IMR-90 (cell line): ENCODE results near the gene PACS1. TPM values are rescaled to one million over a fixed set of nuclear protein-coding genes. Genes with fewer than 3 reads are reported as not detected.

Experiments
- ATAC-seq: fragments of 200-7000 bp; cut with Tn5 transposase; 2 replicates; pipeline ENCODE4 v1.9.1; 2020; ENCODE audit warnings: low read depth, mild to moderate bottlenecking, moderate library complexity
- BruUV-seq: library from RNA; stranded (reverse); fragments of 400-500 nt; replicated peaks from 2 replicates; lab custom pipeline; 2021; lab: Mats Ljungman, UMichigan
- CTCF ChIA-PET: fragments of 300-600 bp; formaldehyde crosslinking; extraction: SDS; loops from one replicate; lab custom pipeline; 2021; ENCODE audit warnings: antibody characterized with exemption; lab: Yijun Ruan, JAX
- POLR2A ChIA-PET: fragments of 300-600 bp; sonication (Branson Sonifier 250); formaldehyde crosslinking; loops from one replicate; lab custom pipeline; 2022; ENCODE audit warnings: antibody characterized with exemption; ENCODE audit not compliant: unreplicated experiment; lab: Charles Lee
- DNase-seq: peaks from one replicate; pipeline ENCODE4 v3.0.0; 2013
- H2AFZ ChIP-seq: replicated peaks from 2 replicates; pipeline ENCODE3; 2013; ENCODE audit warnings: low read length, mild to moderate bottlenecking; ENCODE audit not compliant: poor library complexity
- H2AK5ac ChIP-seq: 2 replicates; pipeline ENCODE4 v1.6.1; 2013; ENCODE audit warnings: low read depth, low read length, inconsistent platforms
- H2AK9ac ChIP-seq: replicated peaks from 2 replicates; pipeline ENCODE3; 2013; ENCODE audit warnings: mild to moderate bottlenecking, low read depth, low read length, moderate library complexity; ENCODE audit not compliant: poor library complexity
- H2BK120ac ChIP-seq: 2 replicates; pipeline ENCODE4 v1.6.1; 2013; ENCODE audit warnings: low read depth, low read length, inconsistent platforms
- H2BK15ac ChIP-seq: 3 replicates; pipeline ENCODE4 v1.6.1; 2013; ENCODE audit warnings: low read depth, low read length, inconsistent platforms
- H2BK20ac ChIP-seq: 2 replicates; pipeline ENCODE4 v1.6.1; 2013; ENCODE audit warnings: low read depth, mild to moderate bottlenecking, inconsistent platforms, low read length, moderate library complexity
- H2BK5ac ChIP-seq: 2 replicates; pipeline ENCODE4 v1.6.1; 2013; ENCODE audit warnings: mild to moderate bottlenecking, low read depth, low read length, inconsistent platforms; ENCODE audit not compliant: poor library complexity, severe bottlenecking
- H3K14ac ChIP-seq: replicated peaks from 2 replicates; pipeline ENCODE4 v1.6.1; 2013; ENCODE audit warnings: low read depth, low read length, inconsistent platforms
- H3K18ac ChIP-seq: 2 replicates; pipeline ENCODE4 v1.6.1; 2013; ENCODE audit warnings: low read depth, low read length, control low read depth
- H3K23ac ChIP-seq: 2 replicates; pipeline ENCODE4 v1.6.1; 2013; ENCODE audit warnings: low read depth, low read length, inconsistent platforms
- H3K27ac ChIP-seq: 2 replicates; pipeline ENCODE4 v1.5.1; 2013; ENCODE audit warnings: mild to moderate bottlenecking, control low read depth, low read length; ENCODE audit not compliant: insufficient read depth
- H3K27me3 ChIP-seq: 2 replicates; pipeline ENCODE4 v1.6.1; 2013; ENCODE audit warnings: low read length; ENCODE audit not compliant: control insufficient read depth, insufficient read depth
- H3K36me3 ChIP-seq: 2 replicates; pipeline ENCODE4 v1.6.1; 2013; ENCODE audit warnings: low read length, mixed read lengths; ENCODE audit not compliant: control insufficient read depth, insufficient read depth
- H3K4ac ChIP-seq: 2 replicates; pipeline ENCODE4 v1.6.1; 2013; ENCODE audit warnings: low read depth, low read length, inconsistent platforms
- H3K4me1 ChIP-seq: 2 replicates; pipeline ENCODE4 v1.6.1; 2013; ENCODE audit warnings: low read length, mixed read lengths; ENCODE audit not compliant: control insufficient read depth, insufficient read depth
- H3K4me2 ChIP-seq: 2 replicates; pipeline ENCODE4 v1.6.1; 2013; ENCODE audit warnings: low read depth, mild to moderate bottlenecking, control low read depth, low read length, moderate library complexity
- H3K4me3 ChIP-seq: 2 replicates; pipeline ENCODE4 v1.5.1; 2013; ENCODE audit warnings: low read depth, mild to moderate bottlenecking, control low read depth, low read length, moderate library complexity; ENCODE audit not compliant: insufficient read depth
- H3K56ac ChIP-seq: 2 replicates; pipeline ENCODE4 v1.6.1; 2013; ENCODE audit warnings: low read length, inconsistent platforms; ENCODE audit not compliant: insufficient read depth; ENCODE audit errors: extremely low read depth
- H3K79me1 ChIP-seq, 2 experiments: 2 replicates each; pipeline ENCODE4 v1.6.1; 2013; ENCODE audit warnings: low read length in 2 of 2, inconsistent platforms in 1 of 2, low read depth in 1 of 2
- H3K9ac ChIP-seq: 2 replicates; pipeline ENCODE4 v1.6.1; 2013; ENCODE audit warnings: low read depth, low read length, control low read depth
- H3K9me1 ChIP-seq: 2 replicates; pipeline ENCODE4 v1.6.1; 2013; ENCODE audit warnings: low read length, inconsistent platforms; ENCODE audit not compliant: insufficient read depth
- H3K9me3 ChIP-seq: 2 replicates; pipeline ENCODE4 v1.6.1; 2013; ENCODE audit warnings: low read length; ENCODE audit not compliant: control insufficient read depth, insufficient read depth
- H4K20me1 ChIP-seq: 2 replicates; pipeline ENCODE4 v1.6.1; 2013; ENCODE audit warnings: low read length, inconsistent platforms; ENCODE audit not compliant: insufficient read depth
- H4K5ac ChIP-seq: 2 replicates; pipeline ENCODE4 v1.6.1; 2013; ENCODE audit warnings: mild to moderate bottlenecking, low read depth, low read length, control low read depth
- H4K8ac ChIP-seq, 2 experiments: 2 replicates each; pipeline ENCODE4 v1.6.1; 2013; ENCODE audit warnings: low read depth in 2 of 2, low read length in 2 of 2, control low read depth in 1 of 2, inconsistent platforms in 1 of 2
- H4K91ac ChIP-seq: 2 replicates; pipeline ENCODE4 v1.6.1; 2013; ENCODE audit warnings: low read depth, low read length, inconsistent platforms; ENCODE audit not compliant: insufficient read depth
- BHLHE40 ChIP-seq: fragments of 150-350 bp; IDR thresholded peaks from 2 replicates; pipeline ENCODE4 v1.6.1; 2016; ENCODE audit warnings: mild to moderate bottlenecking, low read depth, low read length
- CEBPB ChIP-seq: IDR thresholded peaks from 2 replicates; pipeline ENCODE4 v1.6.1; 2012; ENCODE audit warnings: low read depth, low read length, improper control_type of control experiment
- CHD1 ChIP-seq: IDR thresholded peaks from 2 replicates; pipeline ENCODE4 v1.6.1; 2012; ENCODE audit warnings: low read depth, low read length, improper control_type of control experiment
- MAFK ChIP-seq: IDR thresholded peaks from 2 replicates; pipeline ENCODE4 v1.6.1; 2012; ENCODE audit warnings: low read depth, low read length, improper control_type of control experiment
- MAZ ChIP-seq: IDR thresholded peaks from 2 replicates; pipeline ENCODE4 v1.6.1; 2012; ENCODE audit warnings: low read depth, mild to moderate bottlenecking, low read length, improper control_type of control experiment, moderate library complexity, borderline replicate concordance
- NFE2L2 ChIP-seq: fragments of 150-350 bp; IDR thresholded peaks from 2 replicates; pipeline ENCODE4 v1.6.1; 2016; ENCODE audit warnings: low read depth, mild to moderate bottlenecking, low read length
- POLR2A ChIP-seq: IDR thresholded peaks from 2 replicates; pipeline ENCODE4 v1.6.1; 2012; ENCODE audit warnings: mild to moderate bottlenecking, low read depth, low read length
- RAD21 ChIP-seq: IDR thresholded peaks from 2 replicates; pipeline ENCODE4 v1.6.1; 2012; ENCODE audit warnings: low read length, improper control_type of control experiment
- RCOR1 ChIP-seq: IDR thresholded peaks from 2 replicates; pipeline ENCODE4 v1.6.1; 2012; ENCODE audit warnings: mild to moderate bottlenecking, low read length, improper control_type of control experiment; ENCODE audit not compliant: insufficient replicate concordance
- RFX5 ChIP-seq: IDR thresholded peaks from 2 replicates; pipeline ENCODE4 v1.8.0; 2012; ENCODE audit warnings: low read depth, mild to moderate bottlenecking, low read length, moderate library complexity
- SMC3 ChIP-seq: fragments of 150-350 bp; IDR thresholded peaks from 2 replicates; pipeline ENCODE4 v1.6.1; 2016; ENCODE audit warnings: low read depth, mild to moderate bottlenecking, antibody characterized with exemption, low read length, moderate library complexity
- dilution Hi-C: fragments of 300-500 bp; cut with HindIII; formaldehyde crosslinking; loops from one replicate; pipeline ENCODE4 v1.14.3; 2018; ENCODE audit warnings: low sequenced_read_pairs; ENCODE audit not compliant: unreplicated experiment
- in situ Hi-C: fragments of 300-500 bp; cut with MboI; formaldehyde crosslinking; loops from 3 replicates; pipeline ENCODE4 v1.14.3; 2019; ENCODE audit warnings: low sequenced_read_pairs, inconsistent platforms, mixed read lengths
- intact Hi-C: fragments of 100-400 bp; cut with micrococcal nuclease; formaldehyde crosslinking; loops from 2 replicates; pipeline ENCODE4 v1.10.0; 2022
- polyA plus RNA-seq, 3 experiments: library from polyadenylated mRNA; depleted of rRNA; stranded (reverse); fragments of >200 nt; gene quantifications; 2 replicates each; pipeline ENCODE4 v1.2.3, GENCODE V29; 2012; ENCODE audit warnings: low replicate concordance in 1 of 3
- total RNA-seq: library from RNA; depleted of rRNA; stranded (reverse); fragments of >200 nt; gene quantifications from 2 replicates; pipeline ENCODE4 v1.2.3, GENCODE V29; 2012
- TF ChIP-seq, protein P1 (sequence below): fragments of 150-350 bp; IDR thresholded peaks from 2 replicates; pipeline ENCODE4 v1.6.1; 2017; ENCODE audit warnings: mild to moderate bottlenecking, antibody characterized with exemption, low read length, low read depth
- TF ChIP-seq, protein P2 (sequence below): conservative IDR thresholded peaks from 2 replicates; pipeline ENCODE4 v1.5.1; 2012; ENCODE audit warnings: mild to moderate bottlenecking, low read depth, low read length, improper control_type of control experiment
- TF ChIP-seq, protein P3 (sequence below): fragments of 150-350 bp; IDR thresholded peaks from 2 replicates; pipeline ENCODE4 v1.6.1; 2016; ENCODE audit warnings: low read depth, mild to moderate bottlenecking, low read length, moderate library complexity, borderline replicate concordance

PACS1 gene
- total and polyA plus RNA-seq, 2 of the 4 experiments (the other 2 are of a cell fraction): 7.3 to 32.0 TPM

DNA sequence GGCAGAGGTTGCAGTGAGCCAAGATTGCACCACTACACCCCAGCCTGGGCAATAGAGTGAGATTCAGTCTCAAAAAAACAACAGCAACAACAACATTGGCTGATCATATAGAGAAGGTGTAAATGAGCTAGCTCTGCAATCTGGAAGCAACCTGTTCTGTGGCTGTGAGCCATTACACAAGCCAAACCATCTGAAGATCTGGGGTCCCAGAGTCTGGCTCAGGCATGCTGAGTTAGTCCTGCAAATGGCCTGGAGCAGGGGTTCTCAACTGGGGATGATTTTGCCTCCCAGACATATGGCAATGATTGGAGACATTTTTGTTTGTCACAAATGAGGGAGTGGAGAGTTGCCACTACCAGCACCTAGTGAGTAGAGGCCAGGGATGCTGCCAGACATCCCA lies 156.0 kb downstream of the PACS1 start:
- Histone ChIP-seq H2BK15ac (no peak overlapping the region), H4K8ac (no peak overlapping the region), H4K5ac (no peak overlapping the region), H4K20me1 (peaks cover 7% of the 10 kb centered on the region), H3K4me1 (no peaks in the 10 kb centered on the region), H4K91ac (no peak overlapping the region), H2AK9ac (no peak overlapping the region), H2AK5ac (no peak overlapping the region), H3K9me1 (no peaks in the 10 kb centered on the region; the same call in 1 of the 2 replicates), H3K9me3 (no peaks in the 10 kb centered on the region), H3K18ac (no peak overlapping the region), H3K4ac (no peak overlapping the region), H3K36me3 (peaks cover 26% of the 10 kb centered on the region), H3K27me3 (no peaks in the 10 kb centered on the region), H2BK20ac (no peak overlapping the region), H3K14ac (no peak overlapping the region), H3K9ac (no peak overlapping the region), H3K79me1 (peaks cover 0 to 2% of the 10 kb centered on the region in 2 experiments; a peak in 1 of 4 replicates), H3K4me3 (no peak overlapping the region), H2BK5ac (no peak overlapping the region), H2AFZ (no peak overlapping the region), H3K4me2 (no peak overlapping the region), H3K27ac (no peak overlapping the region), H3K56ac (no peak overlapping the region), H2BK120ac (no peak overlapping the region), H3K23ac (no peak overlapping the region)
- DNase-seq (no peak), ATAC-seq (no peak)
- in situ Hi-C loops: no loop called here
- TF ChIP-seq, protein P1, sequence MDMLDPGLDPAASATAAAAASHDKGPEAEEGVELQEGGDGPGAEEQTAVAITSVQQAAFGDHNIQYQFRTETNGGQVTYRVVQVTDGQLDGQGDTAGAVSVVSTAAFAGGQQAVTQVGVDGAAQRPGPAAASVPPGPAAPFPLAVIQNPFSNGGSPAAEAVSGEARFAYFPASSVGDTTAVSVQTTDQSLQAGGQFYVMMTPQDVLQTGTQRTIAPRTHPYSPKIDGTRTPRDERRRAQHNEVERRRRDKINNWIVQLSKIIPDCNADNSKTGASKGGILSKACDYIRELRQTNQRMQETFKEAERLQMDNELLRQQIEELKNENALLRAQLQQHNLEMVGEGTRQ: no peak
- TF ChIP-seq NFE2L2 (no peak), POLR2A (no peak), CHD1 (no peak), BHLHE40 (no peak), RFX5 (no peak), RCOR1 (no peak), MAFK (no peak), RAD21 (no peak), SMC3 (no peak), MAZ (no peak), CEBPB (no peak)
- TF ChIP-seq, protein P2, sequence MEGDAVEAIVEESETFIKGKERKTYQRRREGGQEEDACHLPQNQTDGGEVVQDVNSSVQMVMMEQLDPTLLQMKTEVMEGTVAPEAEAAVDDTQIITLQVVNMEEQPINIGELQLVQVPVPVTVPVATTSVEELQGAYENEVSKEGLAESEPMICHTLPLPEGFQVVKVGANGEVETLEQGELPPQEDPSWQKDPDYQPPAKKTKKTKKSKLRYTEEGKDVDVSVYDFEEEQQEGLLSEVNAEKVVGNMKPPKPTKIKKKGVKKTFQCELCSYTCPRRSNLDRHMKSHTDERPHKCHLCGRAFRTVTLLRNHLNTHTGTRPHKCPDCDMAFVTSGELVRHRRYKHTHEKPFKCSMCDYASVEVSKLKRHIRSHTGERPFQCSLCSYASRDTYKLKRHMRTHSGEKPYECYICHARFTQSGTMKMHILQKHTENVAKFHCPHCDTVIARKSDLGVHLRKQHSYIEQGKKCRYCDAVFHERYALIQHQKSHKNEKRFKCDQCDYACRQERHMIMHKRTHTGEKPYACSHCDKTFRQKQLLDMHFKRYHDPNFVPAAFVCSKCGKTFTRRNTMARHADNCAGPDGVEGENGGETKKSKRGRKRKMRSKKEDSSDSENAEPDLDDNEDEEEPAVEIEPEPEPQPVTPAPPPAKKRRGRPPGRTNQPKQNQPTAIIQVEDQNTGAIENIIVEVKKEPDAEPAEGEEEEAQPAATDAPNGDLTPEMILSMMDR: no peak
- TF ChIP-seq, protein P3, sequence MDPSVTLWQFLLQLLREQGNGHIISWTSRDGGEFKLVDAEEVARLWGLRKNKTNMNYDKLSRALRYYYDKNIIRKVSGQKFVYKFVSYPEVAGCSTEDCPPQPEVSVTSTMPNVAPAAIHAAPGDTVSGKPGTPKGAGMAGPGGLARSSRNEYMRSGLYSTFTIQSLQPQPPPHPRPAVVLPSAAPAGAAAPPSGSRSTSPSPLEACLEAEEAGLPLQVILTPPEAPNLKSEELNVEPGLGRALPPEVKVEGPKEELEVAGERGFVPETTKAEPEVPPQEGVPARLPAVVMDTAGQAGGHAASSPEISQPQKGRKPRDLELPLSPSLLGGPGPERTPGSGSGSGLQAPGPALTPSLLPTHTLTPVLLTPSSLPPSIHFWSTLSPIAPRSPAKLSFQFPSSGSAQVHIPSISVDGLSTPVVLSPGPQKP: no peak
- ChIA-PET CTCF (no interaction called here), POLR2A (no interaction called here)
- intact Hi-C loops: no loop called here
- dilution Hi-C loops: no loop called here
- no TSS peak for BruUV-seq
